GM23338 (cell line): Measurements from ENCODE around the gene ELMO2.

ENCODE experiments used
- CREB1 ChIP-seq: fragments of 250-450 bp; sonication (Bioruptor Pico); IDR thresholded peaks from 2 replicates; pipeline ENCODE4 v1.5.0; 2020; ENCODE audit warnings: low read depth, mild to moderate bottlenecking, moderate library complexity
- CTCF ChIP-seq, 2 experiments: fragments of 200-600 bp in 1 of 2; sonication (generic) in 1 of 2; conservative IDR thresholded peaks; 2 replicates each; pipeline versions ENCODE4 v1.5.1 to v1.6.1; 2016 to 2017; ENCODE audit warnings: antibody characterized with exemption in 2 of 2, low read depth in 2 of 2, mild to moderate bottlenecking in 2 of 2, moderate library complexity in 1 of 2
- ETS1 ChIP-seq: IDR thresholded peaks from 2 replicates; pipeline ENCODE4 v1.6.1; 2016; ENCODE audit warnings: antibody characterized with exemption
- EZH2 ChIP-seq: fragments of 200-600 bp; sonication (generic); IDR thresholded peaks from one replicate; pipeline ENCODE4 v1.8.0; 2017; ENCODE audit warnings: antibody characterized with exemption, mild to moderate bottlenecking, low read depth; ENCODE audit not compliant: unreplicated experiment
- EZH2phosphoT487 ChIP-seq: fragments of 200-600 bp; sonication (generic); IDR thresholded peaks from one replicate; pipeline ENCODE4 v1.8.1; 2018; ENCODE audit warnings: antibody characterized with exemption; ENCODE audit not compliant: unreplicated experiment
- JUNB ChIP-seq: IDR thresholded peaks from one replicate; pipeline ENCODE4 v1.6.1; 2016; ENCODE audit warnings: antibody characterized with exemption; ENCODE audit not compliant: unreplicated experiment
- NANOG ChIP-seq: IDR thresholded peaks from 2 replicates; pipeline ENCODE4 v1.6.1; 2016; ENCODE audit warnings: antibody characterized with exemption, borderline replicate concordance
- POLR2AphosphoS5 ChIP-seq: IDR thresholded peaks from 2 replicates; pipeline ENCODE4 v1.6.1; 2016; ENCODE audit warnings: antibody characterized with exemption, low read depth
- STAT1 ChIP-seq: IDR thresholded peaks from one replicate; pipeline ENCODE4 v1.6.1; 2016; ENCODE audit warnings: antibody characterized with exemption; ENCODE audit not compliant: unreplicated experiment
- ZNF114 ChIP-seq: fragments of 250-450 bp; sonication (Bioruptor Pico); IDR thresholded peaks from 2 replicates; pipeline ENCODE4 v1.5.0; 2020; ENCODE audit warnings: mild to moderate bottlenecking, moderate library complexity
- ZNF462 ChIP-seq: fragments of 250-450 bp; sonication (Bioruptor Pico); IDR thresholded peaks from 2 replicates; pipeline ENCODE4 v1.5.0; 2020; ENCODE audit warnings: mild to moderate bottlenecking, moderate library complexity
- TF ChIP-seq, protein P1 (sequence below): IDR thresholded peaks from one replicate; pipeline ENCODE4 v1.6.1; 2018; ENCODE audit warnings: antibody characterized with exemption; ENCODE audit not compliant: unreplicated experiment

- TF ChIP-seq CTCF (conservative IDR thresholded peaks at IDR 0.05; ENCODE audit: low read depth in 2 of 2) (no peak), POLR2AphosphoS5 (no peak), EZH2 (no peak), CREB1 (no peak), JUNB (no peak), ZNF114 (CRISPR knock-in tag) (no peak), STAT1 (no peak), EZH2phosphoT487 (no peak), ETS1 (no peak), ZNF462 (CRISPR knock-in tag) (no peak), NANOG (no peak)
- TF ChIP-seq, protein P1, sequence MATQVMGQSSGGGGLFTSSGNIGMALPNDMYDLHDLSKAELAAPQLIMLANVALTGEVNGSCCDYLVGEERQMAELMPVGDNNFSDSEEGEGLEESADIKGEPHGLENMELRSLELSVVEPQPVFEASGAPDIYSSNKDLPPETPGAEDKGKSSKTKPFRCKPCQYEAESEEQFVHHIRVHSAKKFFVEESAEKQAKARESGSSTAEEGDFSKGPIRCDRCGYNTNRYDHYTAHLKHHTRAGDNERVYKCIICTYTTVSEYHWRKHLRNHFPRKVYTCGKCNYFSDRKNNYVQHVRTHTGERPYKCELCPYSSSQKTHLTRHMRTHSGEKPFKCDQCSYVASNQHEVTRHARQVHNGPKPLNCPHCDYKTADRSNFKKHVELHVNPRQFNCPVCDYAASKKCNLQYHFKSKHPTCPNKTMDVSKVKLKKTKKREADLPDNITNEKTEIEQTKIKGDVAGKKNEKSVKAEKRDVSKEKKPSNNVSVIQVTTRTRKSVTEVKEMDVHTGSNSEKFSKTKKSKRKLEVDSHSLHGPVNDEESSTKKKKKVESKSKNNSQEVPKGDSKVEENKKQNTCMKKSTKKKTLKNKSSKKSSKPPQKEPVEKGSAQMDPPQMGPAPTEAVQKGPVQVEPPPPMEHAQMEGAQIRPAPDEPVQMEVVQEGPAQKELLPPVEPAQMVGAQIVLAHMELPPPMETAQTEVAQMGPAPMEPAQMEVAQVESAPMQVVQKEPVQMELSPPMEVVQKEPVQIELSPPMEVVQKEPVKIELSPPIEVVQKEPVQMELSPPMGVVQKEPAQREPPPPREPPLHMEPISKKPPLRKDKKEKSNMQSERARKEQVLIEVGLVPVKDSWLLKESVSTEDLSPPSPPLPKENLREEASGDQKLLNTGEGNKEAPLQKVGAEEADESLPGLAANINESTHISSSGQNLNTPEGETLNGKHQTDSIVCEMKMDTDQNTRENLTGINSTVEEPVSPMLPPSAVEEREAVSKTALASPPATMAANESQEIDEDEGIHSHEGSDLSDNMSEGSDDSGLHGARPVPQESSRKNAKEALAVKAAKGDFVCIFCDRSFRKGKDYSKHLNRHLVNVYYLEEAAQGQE = no peak
Measured at GRCh38 chr20:46378412-46379009, 27.9 kb downstream of the ELMO2 start.
